Right lobe of liver (tissue), 4 donors: Measurements from ENCODE around the gene ARFGEF3.

Experiments used
- POLR2A ChIP-seq: fragments of 450-650 bp; IDR thresholded peaks from one replicate; pipeline ENCODE4 v1.6.1; 2017; ENCODE audit warnings: antibody characterized with exemption, mild to moderate bottlenecking
- TF ChIP-seq, protein P1 (sequence below), 4 donors: fragments of 200-600 bp in 3 of 4; fragments of 450-650 bp in 1 of 4; IDR thresholded peaks; one replicate each; pipeline versions ENCODE4 v1.5.1 to v1.8.0; 2016 to 2022; ENCODE audit warnings: antibody characterized with exemption in 4 of 4, mild to moderate bottlenecking in 2 of 4
- donor health status: DM: no; HTN: no; CAD: no.
- donor health status: DM: no; HTN: no; CAD: no.
- donor health status: DM: no; HTN: yes; CAD: no.

DNA sequence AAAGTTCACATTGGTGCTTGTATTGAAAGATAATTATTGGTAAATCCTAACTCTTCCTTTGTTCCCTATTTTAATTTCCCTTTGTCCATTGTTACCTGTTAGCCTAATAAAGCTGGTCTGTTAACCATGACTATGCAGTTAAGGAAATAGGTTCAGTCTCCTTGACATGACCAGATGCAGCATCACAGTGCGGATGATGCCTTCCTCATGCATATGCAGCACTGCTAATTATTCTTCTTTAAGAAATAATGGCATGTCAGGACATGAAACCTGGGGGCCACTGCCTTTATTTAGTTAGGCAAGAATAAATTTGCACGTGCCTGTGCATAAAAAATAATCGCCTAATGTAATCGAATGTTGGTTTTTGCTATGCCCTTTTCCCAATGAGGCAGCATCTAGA is 40.1 kb downstream of the ARFGEF3 start:
- TF ChIP-seq, protein P1, sequence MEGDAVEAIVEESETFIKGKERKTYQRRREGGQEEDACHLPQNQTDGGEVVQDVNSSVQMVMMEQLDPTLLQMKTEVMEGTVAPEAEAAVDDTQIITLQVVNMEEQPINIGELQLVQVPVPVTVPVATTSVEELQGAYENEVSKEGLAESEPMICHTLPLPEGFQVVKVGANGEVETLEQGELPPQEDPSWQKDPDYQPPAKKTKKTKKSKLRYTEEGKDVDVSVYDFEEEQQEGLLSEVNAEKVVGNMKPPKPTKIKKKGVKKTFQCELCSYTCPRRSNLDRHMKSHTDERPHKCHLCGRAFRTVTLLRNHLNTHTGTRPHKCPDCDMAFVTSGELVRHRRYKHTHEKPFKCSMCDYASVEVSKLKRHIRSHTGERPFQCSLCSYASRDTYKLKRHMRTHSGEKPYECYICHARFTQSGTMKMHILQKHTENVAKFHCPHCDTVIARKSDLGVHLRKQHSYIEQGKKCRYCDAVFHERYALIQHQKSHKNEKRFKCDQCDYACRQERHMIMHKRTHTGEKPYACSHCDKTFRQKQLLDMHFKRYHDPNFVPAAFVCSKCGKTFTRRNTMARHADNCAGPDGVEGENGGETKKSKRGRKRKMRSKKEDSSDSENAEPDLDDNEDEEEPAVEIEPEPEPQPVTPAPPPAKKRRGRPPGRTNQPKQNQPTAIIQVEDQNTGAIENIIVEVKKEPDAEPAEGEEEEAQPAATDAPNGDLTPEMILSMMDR (IDR thresholded peaks at IDR 0.05), result no peak
- no peak for TF ChIP-seq POLR2A
